HepG2 (cell line): ENCODE data around the gene DCC.
"Not testable (repeated sequence)": the region's sequence is repeated elsewhere in the genome, so short reads cannot be mapped to it uniquely, and the experiment has no call there.

Source experiments
- HNRNPUL1 ChIP-seq: fragments of 200-400 bp; formaldehyde crosslinking; IDR thresholded peaks from 2 replicates; pipeline ENCODE4 v1.6.1; 2017; ENCODE audit warnings: low read depth, mild to moderate bottlenecking, low read length, moderate library complexity
- ZBTB20 ChIP-seq: sonication (generic); formaldehyde crosslinking; IDR thresholded peaks from 2 replicates; pipeline ENCODE4 v1.8.1; 2023; ENCODE audit warnings: missing genetic modification reagents, low read depth, mild to moderate bottlenecking, borderline replicate concordance

GRCh38 chr18:52366851-52367250 lies 26.9 kb downstream of the DCC start:
- not testable (repeated sequence) for TF ChIP-seq HNRNPUL1; ZBTB20 (CRISPR knock-in tag)
